Loucy (cell line): ENCODE data around the gene GLRX2.

ENCODE experiments used
- H2AFZ ChIP-seq: fragments of 200-600 bp; sonication (generic); 2 replicates; pipeline ENCODE4 v1.6.0; 2016; ENCODE audit warnings: antibody characterized with exemption, mild to moderate bottlenecking, low read length, moderate library complexity
- H3F3A ChIP-seq: fragments of 200-600 bp; 2 replicates; pipeline ENCODE4 v1.6.0; 2016; ENCODE audit warnings: antibody characterized with exemption, low read depth, mild to moderate bottlenecking
- H3K27me3 ChIP-seq: fragments of 200-600 bp; sonication (generic); 2 replicates; pipeline ENCODE4 v1.6.1; 2014; ENCODE audit warnings: low read length, mild to moderate bottlenecking; ENCODE audit not compliant: insufficient read depth, poor library complexity, severe bottlenecking
- H3K36me3 ChIP-seq: fragments of 200-600 bp; sonication (generic); 2 replicates; pipeline ENCODE4 v1.6.1; 2016; ENCODE audit warnings: low read length; ENCODE audit not compliant: insufficient read depth
- H3K4me1 ChIP-seq: fragments of 200-600 bp; sonication (generic); 2 replicates; pipeline ENCODE4 v1.5.1; 2014; ENCODE audit warnings: low read length, mild to moderate bottlenecking; ENCODE audit not compliant: insufficient read depth, poor library complexity, severe bottlenecking
- H3K4me2 ChIP-seq: fragments of 200-600 bp; sonication (generic); 2 replicates; pipeline ENCODE4 v1.6.0; 2014; ENCODE audit warnings: antibody characterized with exemption, low read length, low read depth, mild to moderate bottlenecking; ENCODE audit not compliant: poor library complexity, severe bottlenecking
- H3K4me3 ChIP-seq: fragments of 200-600 bp; sonication (generic); 2 replicates; pipeline ENCODE4 v1.5.1; 2014; ENCODE audit warnings: low read length, mild to moderate bottlenecking, mixed read lengths; ENCODE audit not compliant: poor library complexity, severe bottlenecking
- H3K79me2 ChIP-seq: fragments of 200-600 bp; sonication (generic); 2 replicates; pipeline ENCODE4 v1.6.1; 2014; ENCODE audit warnings: low read length; ENCODE audit not compliant: insufficient read depth
- H3K9ac ChIP-seq: fragments of 200-600 bp; sonication (generic); 2 replicates; pipeline ENCODE4 v1.6.0; 2014; ENCODE audit warnings: mild to moderate bottlenecking, low read depth, low read length, moderate library complexity; ENCODE audit not compliant: poor library complexity, severe bottlenecking
- H3K9me2 ChIP-seq: fragments of 200-600 bp; sonication (generic); replicated peaks from 2 replicates; pipeline ENCODE4 v1.6.1; 2016; ENCODE audit warnings: low read depth, low read length, mixed read lengths
- H3K9me3 ChIP-seq: fragments of 200-600 bp; sonication (generic); 2 replicates; pipeline ENCODE4 v1.6.1; 2014; ENCODE audit warnings: mild to moderate bottlenecking, antibody characterized with exemption, low read length, low read depth; ENCODE audit not compliant: insufficient read depth
- H4K20me1 ChIP-seq: fragments of 200-600 bp; sonication (generic); 2 replicates; pipeline ENCODE4 v1.6.0; 2014; ENCODE audit warnings: antibody characterized with exemption, low read length, mild to moderate bottlenecking; ENCODE audit not compliant: insufficient read depth, poor library complexity, severe bottlenecking
- CTCF ChIP-seq: fragments of 200-600 bp; sonication (generic); conservative IDR thresholded peaks from 2 replicates; pipeline ENCODE4 v1.5.1; 2014; ENCODE audit warnings: mild to moderate bottlenecking, antibody characterized with exemption, low read length
- EZH2phosphoT487 ChIP-seq: fragments of 200-600 bp; IDR thresholded peaks from 2 replicates; pipeline ENCODE4 v1.6.1; 2018; ENCODE audit warnings: antibody characterized with exemption, mild to moderate bottlenecking, moderate library complexity, borderline replicate concordance

GLRX2 gene

GRCh38 chr1:193105821-193106177 is 585 bp upstream of the GLRX2 start:
- peak overlapping the region; percentile 92 for H2AFZ ChIP-seq
- H3K9me3 ChIP-seq: no peaks in the 10 kb centered on the region
- H3K27me3 ChIP-seq: no peaks in the 10 kb centered on the region
- no peaks in the 10 kb centered on the region for H3F3A ChIP-seq
- peak overlapping the region; percentile 67 for H3K9ac ChIP-seq
- peaks cover 32% of the 10 kb centered on the region for H3K79me2 ChIP-seq
- H3K4me2 ChIP-seq: peak overlapping the region; percentile 93
- no peaks in the 10 kb centered on the region for H3K9me2 ChIP-seq
- no peak for TF ChIP-seq EZH2phosphoT487
- no peak for TF ChIP-seq CTCF
- peaks cover 7% of the 10 kb centered on the region for H4K20me1 ChIP-seq
- H3K4me3 ChIP-seq: peak overlapping the region; percentile 88
- no peaks in the 10 kb centered on the region for H3K36me3 ChIP-seq
- peaks cover 20% of the 10 kb centered on the region for H3K4me1 ChIP-seq

- H3K9ac ChIP-seq: peak overlapping the region; percentile 67
- H2AFZ ChIP-seq: peak overlapping the region; percentile 92
- peaks cover 7% of the 10 kb centered on the region for H4K20me1 ChIP-seq
- H3K36me3 ChIP-seq: peaks cover 11% of the 10 kb centered on the region; the same call in 1 of the 2 replicates
- H3K4me3 ChIP-seq: peak overlapping the region; percentile 88
- no peaks in the 10 kb centered on the region for H3K9me2 ChIP-seq
- H3K4me1 ChIP-seq: peaks cover 20% of the 10 kb centered on the region
- H3K79me2 ChIP-seq: peaks cover 32% of the 10 kb centered on the region
- peak overlapping the region; percentile 93 for H3K4me2 ChIP-seq
- H3K27me3 ChIP-seq: no peaks in the 10 kb centered on the region
- H3K9me3 ChIP-seq: no peaks in the 10 kb centered on the region
- H3F3A ChIP-seq: no peaks in the 10 kb centered on the region
- TF ChIP-seq EZH2phosphoT487 (no peak), CTCF (no peak)
Observed at GRCh38 chr1:193104502-193104906, 710 bp downstream of the GLRX2 start.

- Histone ChIP-seq H3K9me2 (no peaks in the 10 kb centered on the region), H3K4me1 (peaks cover 20% of the 10 kb centered on the region), H3F3A (no peaks in the 10 kb centered on the region), H3K36me3 (peaks cover 15% of the 10 kb centered on the region; the same call in 1 of the 2 replicates), H2AFZ (peak overlapping the region; percentile 92), H3K79me2 (peaks cover 32% of the 10 kb centered on the region), H4K20me1 (peaks cover 7% of the 10 kb centered on the region), H3K9ac (peak overlapping the region; percentile 67), H3K4me3 (peak overlapping the region; percentile 88), H3K27me3 (no peaks in the 10 kb centered on the region), H3K4me2 (peak overlapping the region; percentile 93), H3K9me3 (no peaks in the 10 kb centered on the region)
- no peak for TF ChIP-seq EZH2phosphoT487
- TF ChIP-seq CTCF: no peak
Observed at GRCh38 chr1:193103759-193104501, 1.3 kb downstream of the GLRX2 start.
